ENCODE data around the gene SLC24A3.

- TF ChIP-seq EZH2 (IDR thresholded peaks at IDR 0.05; ENCODE audit: insufficient read depth, poor library complexity, severe bottlenecking) (no peak), EZH2phosphoT487 (IDR thresholded peaks at IDR 0.05; ENCODE audit: insufficient read depth, low read depth) (no peak)
These were observed 377.9 kb downstream of the SLC24A3 start for GRCh38 chr20:19590382-19590781.
